ENCODE results near the gene UBE2J1.
"Not testable (repeated sequence)": the region's sequence is repeated elsewhere in the genome, so short reads cannot be mapped to it uniquely, and the experiment has no call there.

UBE2J1 gene

GRCh38 chr6:89315249-89315885, 37.2 kb downstream of the UBE2J1 start, which contains the start of gene GABRR2:
TSS of gene GABRR2 (minus strand) at chr6:89315299. CDS start at chr6:89315165, 134 bp downstream.
- DNase-seq = no peak

- DNase-seq = no peak
Observed at GRCh38 chr6:89314692-89315091, 37.8 kb downstream of the UBE2J1 start.

GRCh38 chr6:89313006-89313405, 39.5 kb downstream of the UBE2J1 start:
- no peak for DNase-seq

- DNase-seq = no peak
Observed at GRCh38 chr6:89311853-89312531, 40.5 kb downstream of the UBE2J1 start.

- DNase-seq = no peak
Observed at GRCh38 chr6:89311530-89311852, 41.0 kb downstream of the UBE2J1 start.

- DNase-seq = no peak
Observed at GRCh38 chr6:89310929-89311328, 41.6 kb downstream of the UBE2J1 start.

- DNase-seq = no peak
Observed at GRCh38 chr6:89308525-89309395, 43.8 kb downstream of the UBE2J1 start.

GRCh38 chr6:89304517-89304916, 48.0 kb downstream of the UBE2J1 start:
- DNase-seq = not testable (repeated sequence)

GRCh38 chr6:89302936-89303335, 49.6 kb downstream of the UBE2J1 start:
- no peak for DNase-seq

- DNase-seq = no peak
Observed at GRCh38 chr6:89302195-89302770, 50.2 kb downstream of the UBE2J1 start.

- no peak for DNase-seq
Observed at GRCh38 chr6:89301586-89302194, 50.8 kb downstream of the UBE2J1 start.

GRCh38 chr6:89299466-89299850, 53.1 kb downstream of the UBE2J1 start:
- no peak for DNase-seq

GRCh38 chr6:89298680-89299465, 53.6 kb downstream of the UBE2J1 start:
- peak in 1 of 2 experiments; percentile 48 for DNase-seq

- peak; percentile 11 to 60 for DNase-seq
Observed at GRCh38 chr6:89297695-89298351, 54.7 kb downstream of the UBE2J1 start.

GRCh38 chr6:89295981-89296380, 56.5 kb downstream of the UBE2J1 start:
- DNase-seq = no peak

GRCh38 chr6:89295116-89295515, 57.4 kb downstream of the UBE2J1 start:
- DNase-seq = not testable (repeated sequence)

- no peak for DNase-seq
Observed at GRCh38 chr6:89291256-89291819, 61.2 kb downstream of the UBE2J1 start.

GRCh38 chr6:89290401-89291155, 61.9 kb downstream of the UBE2J1 start:
- DNase-seq = no peak

- no peak for DNase-seq
Observed at GRCh38 chr6:89289710-89290109, 62.8 kb downstream of the UBE2J1 start.

- DNase-seq = no peak
Observed at GRCh38 chr6:89287351-89288028, 65.0 kb downstream of the UBE2J1 start.
